HG02884 (cell line): ENCODE data around the gene EIF3J.
A peak's percentile ranks its signal among the peaks of the same experiment; 100 is the strongest.
"Not testable (repeated sequence)": the region's sequence is repeated elsewhere in the genome, so short reads cannot be mapped to it uniquely, and the experiment has no call there.

ENCODE experiments used
- ATAC-seq: cut with Tn5 transposase; IDR thresholded peaks from one replicate; pipeline ENCODE4 v1.9.1; 2021; ENCODE audit warnings: mild to moderate bottlenecking, moderate library complexity; ENCODE audit not compliant: unreplicated experiment

The EIF3J gene

GRCh38 chr15:44541282-44541958 lies 4.5 kb downstream of the EIF3J start:
- no peak for ATAC-seq

- ATAC-seq = no peak
Observed at GRCh38 chr15:44542596-44542995, 5.6 kb downstream of the EIF3J start.

GRCh38 chr15:44544745-44545144 lies 7.8 kb downstream of the EIF3J start:
- ATAC-seq = not testable (repeated sequence)

- ATAC-seq = peak; percentile 62
Observed at GRCh38 chr15:44545913-44546802, 9.2 kb downstream of the EIF3J start.

GRCh38 chr15:44549152-44549551 lies 12.2 kb downstream of the EIF3J start:
- ATAC-seq = not testable (repeated sequence)

GRCh38 chr15:44550256-44550655 lies 13.3 kb downstream of the EIF3J start:
- no peak for ATAC-seq

- ATAC-seq = no peak
Observed at GRCh38 chr15:44550734-44551133, 13.8 kb downstream of the EIF3J start.

GRCh38 chr15:44554934-44555723 lies 18.2 kb downstream of the EIF3J start:
- no peak for ATAC-seq

- ATAC-seq = not testable (repeated sequence)
Observed at GRCh38 chr15:44560926-44561325, 24.0 kb downstream of the EIF3J start.

- no peak for ATAC-seq
Observed at GRCh38 chr15:44565387-44566154, 28.6 kb downstream of the EIF3J start.

- ATAC-seq = no peak
Observed at GRCh38 chr15:44566155-44566540, 29.2 kb downstream of the EIF3J start.

- no peak for ATAC-seq
Observed at GRCh38 chr15:44568338-44568737, 31.4 kb downstream of the EIF3J start.

GRCh38 chr15:44569316-44569715 lies 32.4 kb downstream of the EIF3J start:
- ATAC-seq = no peak

GRCh38 chr15:44570361-44570760 lies 33.4 kb downstream of the EIF3J start:
- no peak for ATAC-seq

- ATAC-seq = no peak
Observed at GRCh38 chr15:44573386-44573785, 36.4 kb downstream of the EIF3J start.

GRCh38 chr15:44574734-44575133 lies 37.8 kb downstream of the EIF3J start:
- ATAC-seq = no peak

- no peak for ATAC-seq
Observed at GRCh38 chr15:44580105-44580504, 43.2 kb downstream of the EIF3J start.

GRCh38 chr15:44584162-44584749 lies 47.3 kb downstream of the EIF3J start:
- no peak for ATAC-seq

GRCh38 chr15:44585633-44586032 lies 48.7 kb downstream of the EIF3J start:
- ATAC-seq = no peak

- ATAC-seq = no peak
Observed at GRCh38 chr15:44588541-44588940, 51.6 kb downstream of the EIF3J start.
